ENCODE results near the gene MYH3. TPM values are rescaled to one million over a fixed set of nuclear protein-coding genes. Genes with fewer than 3 reads are reported as not detected.
A peak's percentile ranks its signal among the peaks of the same experiment; 100 is the strongest.

Gene MYH3
- total RNA-seq, 1 donor from 2014 or later = 0.32 TPM

DNA sequence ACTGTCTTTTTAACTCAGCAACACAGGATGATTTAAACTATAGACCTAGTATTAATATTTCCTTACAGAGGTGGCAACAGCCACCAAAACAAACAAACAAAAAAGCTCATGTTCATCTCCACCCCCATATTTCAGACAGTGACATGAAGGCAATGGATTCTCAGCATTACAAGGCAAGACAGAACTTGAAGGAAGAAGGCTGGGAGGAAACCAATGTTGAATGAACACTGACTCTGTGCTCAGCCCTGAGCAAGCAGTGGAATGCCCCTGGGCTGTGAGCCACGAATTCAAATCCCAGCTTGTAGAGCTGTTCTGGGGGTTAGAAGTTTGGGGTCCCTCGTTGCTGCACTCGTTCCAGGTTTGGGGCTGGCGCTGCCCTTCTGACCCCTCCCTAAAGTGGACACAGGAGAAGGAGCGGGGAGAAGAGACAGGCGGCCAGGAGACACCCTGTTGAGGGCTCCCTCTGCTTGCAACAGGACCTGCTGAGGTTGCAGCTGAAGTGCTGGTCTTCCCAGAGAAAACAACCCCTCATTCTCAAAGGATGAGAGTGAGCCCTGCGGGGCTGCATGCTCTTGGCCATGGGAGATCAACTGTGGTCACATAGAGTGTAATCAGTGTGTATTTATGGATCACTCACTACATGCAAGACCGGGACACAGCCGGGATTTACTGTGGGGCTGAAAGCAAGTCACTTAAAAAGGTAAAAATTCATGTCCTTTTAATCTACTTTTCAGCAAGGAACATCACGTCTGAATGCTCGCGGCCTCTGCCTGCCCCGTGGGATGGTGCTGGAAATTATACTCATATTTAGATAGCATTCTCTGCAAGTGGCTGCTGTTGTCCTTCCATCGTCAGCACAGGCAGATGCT, 34.3 kb downstream of the MYH3 start:
- Histone ChIP-seq H3K27me3 (no peaks in the 10 kb centered on the region), H3K36me3 (no peaks in the 10 kb centered on the region), H3K4me1 (no peaks in the 10 kb centered on the region), H3K9me3 (no peaks in the 10 kb centered on the region), H3K4me3 (no peak overlapping the region), H3K27ac (no peak overlapping the region)
- TF ChIP-seq, protein P1, sequence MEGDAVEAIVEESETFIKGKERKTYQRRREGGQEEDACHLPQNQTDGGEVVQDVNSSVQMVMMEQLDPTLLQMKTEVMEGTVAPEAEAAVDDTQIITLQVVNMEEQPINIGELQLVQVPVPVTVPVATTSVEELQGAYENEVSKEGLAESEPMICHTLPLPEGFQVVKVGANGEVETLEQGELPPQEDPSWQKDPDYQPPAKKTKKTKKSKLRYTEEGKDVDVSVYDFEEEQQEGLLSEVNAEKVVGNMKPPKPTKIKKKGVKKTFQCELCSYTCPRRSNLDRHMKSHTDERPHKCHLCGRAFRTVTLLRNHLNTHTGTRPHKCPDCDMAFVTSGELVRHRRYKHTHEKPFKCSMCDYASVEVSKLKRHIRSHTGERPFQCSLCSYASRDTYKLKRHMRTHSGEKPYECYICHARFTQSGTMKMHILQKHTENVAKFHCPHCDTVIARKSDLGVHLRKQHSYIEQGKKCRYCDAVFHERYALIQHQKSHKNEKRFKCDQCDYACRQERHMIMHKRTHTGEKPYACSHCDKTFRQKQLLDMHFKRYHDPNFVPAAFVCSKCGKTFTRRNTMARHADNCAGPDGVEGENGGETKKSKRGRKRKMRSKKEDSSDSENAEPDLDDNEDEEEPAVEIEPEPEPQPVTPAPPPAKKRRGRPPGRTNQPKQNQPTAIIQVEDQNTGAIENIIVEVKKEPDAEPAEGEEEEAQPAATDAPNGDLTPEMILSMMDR (IDR thresholded peaks at IDR 0.05) = no peak
- peak in 1 of 2 donors; percentile 18 for DNase-seq (ENCODE audit: low spot score in 2 of 2)
- intact Hi-C loops (cut with DNase I) = no loop called here

DNA sequence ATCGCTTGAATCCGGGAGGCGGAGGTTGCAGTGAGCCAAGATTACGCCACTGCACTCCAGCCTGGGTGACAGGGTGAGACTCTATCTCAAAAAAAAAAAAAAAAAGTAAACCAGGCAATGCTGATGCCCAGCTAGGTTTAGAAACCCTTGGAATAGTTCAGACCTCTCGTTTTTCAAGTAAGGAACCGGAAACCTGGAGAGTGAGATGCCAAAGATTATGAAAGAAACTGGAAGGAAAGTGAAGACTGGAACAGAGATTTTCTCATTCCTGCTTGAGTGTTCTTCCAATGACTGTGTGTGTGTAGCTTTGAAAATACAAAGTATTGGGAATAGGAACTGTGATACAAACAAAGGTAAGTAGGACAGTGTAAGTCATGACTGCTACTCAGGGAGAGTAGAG, 35.7 kb downstream of the MYH3 start:
- no peak for DNase-seq (ENCODE audit: low spot score in 2 of 2)
- H3K27ac ChIP-seq = no peak overlapping the region
- no peaks in the 10 kb centered on the region for H3K27me3 ChIP-seq
- TF ChIP-seq, protein P1 (IDR thresholded peaks at IDR 0.05) = no peak
- H3K36me3 ChIP-seq = no peaks in the 10 kb centered on the region
- no peaks in the 10 kb centered on the region for H3K9me3 ChIP-seq
- intact Hi-C loops (cut with DNase I) = no loop called here
- H3K4me3 ChIP-seq = no peak overlapping the region
- no peaks in the 10 kb centered on the region for H3K4me1 ChIP-seq

DNA sequence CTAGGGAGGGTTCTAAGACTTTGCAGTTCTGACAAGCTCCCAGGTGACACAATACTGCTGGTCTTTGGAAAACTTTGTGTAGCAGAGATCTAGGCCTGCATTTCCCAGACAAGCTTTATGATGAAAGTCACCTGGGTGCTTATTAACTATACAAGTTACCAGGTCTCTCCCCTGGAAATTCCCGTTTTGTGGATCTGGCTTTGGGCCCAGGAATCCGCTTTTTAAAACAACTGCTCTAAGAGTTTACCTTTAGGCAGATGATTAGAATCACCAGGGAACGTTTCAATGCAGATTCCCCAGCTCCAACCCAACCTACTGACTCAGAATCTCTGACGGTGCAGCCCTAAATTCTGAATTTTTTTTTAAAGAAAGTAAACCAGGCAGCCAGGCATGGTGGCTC, 36.3 kb downstream of the MYH3 start:
- DNase-seq (ENCODE audit: low spot score in 2 of 2) = peak in 1 of 2 donors; percentile 2
- no peaks in the 10 kb centered on the region for H3K4me1 ChIP-seq
- H3K9me3 ChIP-seq = no peaks in the 10 kb centered on the region
- intact Hi-C loops (cut with DNase I) = no loop called here
- H3K36me3 ChIP-seq = no peaks in the 10 kb centered on the region
- no peak overlapping the region for H3K4me3 ChIP-seq
- H3K27me3 ChIP-seq = no peaks in the 10 kb centered on the region
- TF ChIP-seq, protein P1 (IDR thresholded peaks at IDR 0.05) = no peak
- H3K27ac ChIP-seq = no peak overlapping the region

DNA sequence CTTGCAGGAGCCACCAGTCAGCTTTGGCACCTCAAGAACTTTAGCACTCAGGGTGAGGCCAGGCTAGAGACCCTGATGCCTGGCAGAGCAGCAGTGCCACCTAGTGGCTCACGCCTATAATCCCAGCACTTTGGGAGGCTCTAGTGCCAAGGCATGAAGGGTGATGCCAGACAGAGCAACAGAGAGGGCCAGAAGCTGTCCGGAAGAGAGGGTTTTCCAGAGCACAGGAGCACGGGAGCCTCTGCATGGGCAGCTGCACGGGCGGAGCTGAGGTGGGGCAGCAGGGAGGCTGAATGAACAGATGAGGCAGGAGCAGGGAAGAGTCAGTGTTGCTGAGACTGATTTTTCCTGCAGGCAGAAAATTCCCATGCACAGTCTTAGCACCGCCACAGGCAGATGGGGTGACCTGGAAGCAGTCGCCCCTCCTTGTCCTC, 38.9 kb downstream of the MYH3 start:
- no peaks in the 10 kb centered on the region for H3K4me1 ChIP-seq
- H3K27ac ChIP-seq = no peak overlapping the region
- TF ChIP-seq, protein P1 (IDR thresholded peaks at IDR 0.05) = peak; percentile 41 to 83 (median 63)
- H3K36me3 ChIP-seq = no peaks in the 10 kb centered on the region
- DNase-seq (ENCODE audit: low spot score in 2 of 2) = peak in 1 of 2 donors; percentile 70
- intact Hi-C loops (cut with DNase I) = loop anchor here (1.0 kb wide), 1 partner anchor 694 kb away; no protein-coding TSS in a partner anchor
- no peak overlapping the region for H3K4me3 ChIP-seq
- H3K27me3 ChIP-seq = no peaks in the 10 kb centered on the region
- H3K9me3 ChIP-seq = no peaks in the 10 kb centered on the region

DNA sequence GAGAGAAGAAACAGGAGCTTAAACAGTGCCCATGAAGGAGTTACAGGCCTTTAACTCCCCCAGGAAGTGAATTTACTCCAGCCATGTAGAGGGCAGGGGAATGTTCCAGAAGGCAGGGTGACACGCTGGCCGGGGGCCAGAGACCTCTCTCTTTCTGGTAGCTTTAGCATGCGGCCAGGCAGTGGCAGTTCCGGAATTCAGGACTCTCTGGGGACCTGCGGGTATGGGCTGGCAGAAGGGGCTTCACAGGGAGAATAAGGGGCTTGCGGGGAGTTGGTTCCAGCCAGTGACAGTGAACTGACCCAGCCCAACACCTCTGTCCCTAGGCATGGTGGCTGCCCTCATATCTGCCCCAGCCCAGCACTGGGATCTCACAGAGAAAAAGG, 40.0 kb downstream of the MYH3 start:
- intact Hi-C loops (cut with DNase I) = no loop called here
- TF ChIP-seq, protein P1 (IDR thresholded peaks at IDR 0.05) = no peak

More for the DNA sequence above, 40.0 kb downstream of the MYH3 start:
- Histone ChIP-seq H3K36me3 (no peaks in the 10 kb centered on the region), H3K27me3 (no peaks in the 10 kb centered on the region), H3K9me3 (no peaks in the 10 kb centered on the region), H3K4me3 (no peak overlapping the region), H3K27ac (no peak overlapping the region), H3K4me1 (no peaks in the 10 kb centered on the region)
- no peak for DNase-seq (ENCODE audit: low spot score in 2 of 2)

All from ascending aorta (tissue), 2 donors.